Lung (tissue), 12 donors: ENCODE results near the gene C10orf67. TPM values are rescaled to one million over a fixed set of nuclear protein-coding genes. Genes with fewer than 3 reads are reported as not detected.

ENCODE experiments used
- ATAC-seq: fragments of 200-7000 bp; cut with Tn5 transposase; one replicate; pipeline ENCODE4 v1.9.1; 2020; ENCODE audit warnings: moderate number of reproducible peaks; ENCODE audit not compliant: insufficient read depth, low FRiP score
- DNase-seq, 3 donors: peaks; one replicate each; pipeline ENCODE4 v3.0.0-alpha.2; 2013 to 2017
- H3K27ac ChIP-seq, 2 donors: one replicate each; pipeline ENCODE4 v1.5.1; 2013; ENCODE audit warnings: mild to moderate bottlenecking in 2 of 2, moderate library complexity in 2 of 2, control low read depth in 1 of 2, inconsistent platforms in 1 of 2, low read depth in 1 of 2, low read length in 1 of 2
- H3K27me3 ChIP-seq, 3 donors: one replicate each; pipeline ENCODE4 v1.5.1; 2013; ENCODE audit warnings: low read length in 2 of 3; ENCODE audit not compliant: control insufficient read depth in 3 of 3, insufficient read depth in 3 of 3
- H3K36me3 ChIP-seq, 4 donors: one replicate each; pipeline ENCODE4 v1.5.1; 2013; ENCODE audit warnings: low read length in 4 of 4, mild to moderate bottlenecking in 1 of 4, moderate library complexity in 1 of 4; ENCODE audit not compliant: control insufficient read depth in 4 of 4, insufficient read depth in 4 of 4
- H3K4me1 ChIP-seq, 5 donors: one replicate each; pipeline ENCODE4 v1.5.1; 2013; ENCODE audit warnings: low read length in 5 of 5, mild to moderate bottlenecking in 2 of 5, moderate library complexity in 1 of 5; ENCODE audit not compliant: control insufficient read depth in 5 of 5, insufficient read depth in 5 of 5
- H3K4me3 ChIP-seq: one replicate; pipeline ENCODE4 v1.5.1; 2013; ENCODE audit warnings: mild to moderate bottlenecking, control low read depth, moderate library complexity
- H3K9ac ChIP-seq, 2 donors: one replicate each; pipeline ENCODE4 v1.5.1; 2013; ENCODE audit warnings: low read length in 2 of 2, control low read depth in 1 of 2; ENCODE audit not compliant: insufficient read depth in 1 of 2
- H3K9me3 ChIP-seq, 4 donors: one replicate each; pipeline ENCODE4 v1.5.1; 2013; ENCODE audit warnings: low read length in 3 of 4, mild to moderate bottlenecking in 1 of 4, moderate library complexity in 1 of 4; ENCODE audit not compliant: control insufficient read depth in 4 of 4, insufficient read depth in 3 of 4
- CTCF ChIP-seq: IDR thresholded peaks from 2 replicates; pipeline ENCODE4 v1.5.1; 2012; ENCODE audit warnings: mild to moderate bottlenecking; ENCODE audit errors: control extremely low read depth, extremely low read depth
- WGBS, 2 donors: extraction: QIAGEN DNeasy Blood & Tissue Kit; methylation state at CpG; one replicate each; pipeline ENCODE4 v1.1.7; 2013; 5-methylcytosine and 5-hydroxymethylcytosine counted together
- polyA plus RNA-seq, 2 donors: library from polyadenylated mRNA; stranded (reverse); fragments of 200-250 nt; gene quantifications; one replicate each; pipeline ENCODE4 v1.2.1, GENCODE V29; 2013
- total RNA-seq, 2 donors: library from RNA; depleted of rRNA in 1 of 2; stranded (reverse); fragments of >200 nt in 1 of 2; gene quantifications; one replicate each; pipeline ENCODE4 v1.2.1, GENCODE V29; 2014 to 2021
- donor health status: control.
- donor health status: control.
- donor health status: Bipolar disorder and iron deficiency.
- donor health status: healthy.
- donor health status: DM: yes; HTN: yes; CAD: no.

The C10orf67 gene
- total and polyA plus RNA-seq, 4 donors: 0.33 to 2.3 (median 0.91) TPM

GRCh38 chr10:23172429-23173213 is 172.0 kb downstream of the C10orf67 start:
- H3K36me3 ChIP-seq: no peaks in the 10 kb centered on the region
- H3K9me3 ChIP-seq: peaks cover 0 to 12% (median 0%) of the 10 kb centered on the region in 4 donors
- no peak for ATAC-seq
- no peak overlapping the region for H3K4me3 ChIP-seq
- H3K4me1 ChIP-seq: peaks cover 0 to 11% (median 0%) of the 10 kb centered on the region in 5 donors
- H3K9ac ChIP-seq: no peak overlapping the region
- WGBS, 2 donors: 3 to 5% methylated on average over 41 of the region's 41 CpGs
- no peak for DNase-seq
- no peak overlapping the region for H3K27ac ChIP-seq
- TF ChIP-seq CTCF: no peak
- H3K27me3 ChIP-seq: peaks cover 39 to 78% (median 59%) of the 10 kb centered on the region in 3 donors

DNA sequence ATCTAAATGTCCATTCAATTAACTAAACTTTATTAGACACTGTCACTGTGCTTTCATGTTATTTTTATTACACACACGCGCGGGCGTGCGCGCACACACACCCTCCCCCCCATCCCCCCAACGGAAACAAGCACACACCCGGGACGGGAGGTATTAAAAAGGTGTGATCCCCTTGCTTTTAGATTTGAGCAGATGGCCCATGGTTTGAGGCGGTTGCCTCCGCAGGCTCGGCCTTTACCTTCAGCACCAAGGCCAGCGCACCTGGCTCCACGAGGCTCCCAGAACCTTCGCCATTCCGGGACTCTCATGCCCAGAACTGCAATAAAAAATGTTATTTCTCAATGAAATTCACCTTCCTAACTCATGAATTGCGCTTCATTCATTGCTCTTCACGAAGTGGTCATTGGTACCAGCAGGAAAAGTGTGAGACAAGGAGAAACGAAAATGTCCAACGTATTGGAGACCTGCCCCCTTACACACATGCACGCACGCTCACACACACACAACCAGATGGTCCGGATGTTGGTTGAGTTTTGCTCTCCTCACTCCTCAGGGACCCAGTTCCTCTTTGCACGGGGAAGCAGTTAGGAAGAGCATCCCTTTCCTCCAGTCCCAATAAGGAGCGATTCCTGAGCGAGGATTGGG is 173.2 kb downstream of the C10orf67 start:
- peaks cover 35 to 69% (median 50%) of the 10 kb centered on the region in 3 donors for H3K27me3 ChIP-seq
- no peak for ATAC-seq

GRCh38 chr10:23158370-23158769 is 186.2 kb downstream of the C10orf67 start:
- peak; percentile 43 for TF ChIP-seq CTCF
- H3K27me3 ChIP-seq: peaks cover 0 to 27% (median 9%) of the 10 kb centered on the region in 3 donors
- peaks cover 0 to 4% (median 0%) of the 10 kb centered on the region in 5 donors for H3K4me1 ChIP-seq
- H3K9ac ChIP-seq: no peak overlapping the region
- no peak overlapping the region for H3K4me3 ChIP-seq
- H3K9me3 ChIP-seq: peaks cover 0 to 1% (median 0%) of the 10 kb centered on the region in 4 donors
- H3K36me3 ChIP-seq: no peaks in the 10 kb centered on the region
- ATAC-seq (peak; percentile 77), DNase-seq (peak; percentile 59 to 80 (median 74))
- no peak overlapping the region for H3K27ac ChIP-seq
- 1 to 2% methylated on average over 5 of the region's 5 CpGs for WGBS, 2 donors

More for the DNA sequence above, 173.2 kb downstream of the C10orf67 start:
- Histone ChIP-seq H3K27ac (no peak overlapping the region), H3K4me1 (peaks cover 0 to 11% (median 0%) of the 10 kb centered on the region in 5 donors), H3K36me3 (no peaks in the 10 kb centered on the region), H3K9me3 (peaks cover 0 to 12% (median 0%) of the 10 kb centered on the region in 4 donors), H3K4me3 (no peak overlapping the region), H3K9ac (no peak overlapping the region)
- TF ChIP-seq CTCF: no peak
- DNase-seq: peak; percentile 49 to 72 (median 59)
- WGBS, 2 donors: 13 to 15% methylated on average over 26 of the region's 26 CpGs
